ENCODE measurements around the gene NPPB.

Gene NPPB

GRCh38 chr1:11856698-11857097 is 2.0 kb downstream of the NPPB start:
- H3K4me3 Mint-ChIP-seq = no peak overlapping the region
- ATAC-seq (replicated peaks) = no peak
- no peak overlapping the region for H3K27ac Mint-ChIP-seq
- H3K36me3 Mint-ChIP-seq = peaks cover 0 to under 1% of the 10 kb centered on the region in 2 donors
- peaks cover 37 to 46% of the 10 kb centered on the region in 2 donors for H3K27me3 Mint-ChIP-seq
- no peaks in the 10 kb centered on the region for H3K9me3 Mint-ChIP-seq
- peaks cover 0 to 7% of the 10 kb centered on the region in 2 donors for H3K4me1 Mint-ChIP-seq
- no peak for DNase-seq

DNA sequence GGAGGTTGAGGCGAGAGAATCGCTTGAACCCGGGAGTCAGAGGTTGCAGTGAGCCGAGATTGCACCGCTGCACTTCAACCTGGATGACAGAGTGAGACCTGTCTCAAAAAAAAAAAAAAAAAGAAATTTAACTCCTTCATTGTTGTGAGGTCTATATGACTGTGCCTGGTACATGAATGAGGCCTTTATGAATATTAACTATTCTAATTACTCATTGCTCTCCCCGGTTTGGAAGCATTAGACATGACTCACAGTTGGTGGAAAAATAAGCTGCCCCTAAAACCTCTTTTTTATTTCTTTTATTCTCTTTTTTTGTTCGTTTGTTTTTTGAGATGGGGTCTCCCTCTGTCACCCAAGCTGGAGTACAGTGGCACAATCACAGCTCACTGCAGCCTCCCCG is 3.3 kb downstream of the NPPB start:
- Mint-ChIP-seq H3K27me3 (peaks cover 27 to 35% of the 10 kb centered on the region in 2 donors), H3K9me3 (no peaks in the 10 kb centered on the region), H3K4me3 (no peak overlapping the region), H3K27ac (no peak overlapping the region), H3K36me3 (peaks cover 2 to 7% of the 10 kb centered on the region in 2 donors), H3K4me1 (peaks cover 5 to 13% of the 10 kb centered on the region in 2 donors)
- DNase-seq = no peak
- ATAC-seq (replicated peaks) = peak in 1 of 2 donors; percentile 46

DNA sequence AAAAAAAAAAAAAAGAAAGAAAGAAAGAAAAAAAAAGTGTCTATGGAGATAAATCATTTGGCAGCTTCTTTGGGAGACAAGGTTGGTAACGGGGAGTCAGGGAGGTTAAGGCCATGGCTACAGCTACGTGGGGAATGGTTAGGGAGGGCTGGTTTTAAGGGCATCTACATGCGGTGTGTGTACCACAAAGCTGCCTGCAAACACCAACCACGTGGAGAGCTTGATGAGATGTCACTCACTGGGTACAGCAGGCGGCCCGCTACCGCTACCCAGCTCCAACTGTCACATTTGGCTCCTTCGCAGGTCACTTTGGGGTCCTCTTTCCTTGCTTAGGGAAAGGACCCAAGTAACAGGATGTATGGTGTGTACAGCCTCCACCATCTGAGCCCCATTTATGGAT is 4.2 kb downstream of the NPPB start:
- DNase-seq (no peak), ATAC-seq (replicated peaks) (no peak)
- Mint-ChIP-seq H3K4me3 (peak overlapping the region in 1 of 2 donors; percentile 47), H3K27ac (no peak overlapping the region), H3K36me3 (peaks cover 8 to 10% of the 10 kb centered on the region in 2 donors), H3K27me3 (peaks cover 18 to 26% of the 10 kb centered on the region in 2 donors), H3K4me1 (peaks cover 8 to 16% of the 10 kb centered on the region in 2 donors), H3K9me3 (no peaks in the 10 kb centered on the region)

- ATAC-seq (replicated peaks) (no peak), DNase-seq (no peak)
- H3K27me3 Mint-ChIP-seq = peaks cover 0 to 4% of the 10 kb centered on the region in 2 donors
- H3K9me3 Mint-ChIP-seq = no peaks in the 10 kb centered on the region
- peaks cover 10 to 13% of the 10 kb centered on the region in 2 donors for H3K4me1 Mint-ChIP-seq
- peak overlapping the region in 1 of 2 donors; percentile 21 for H3K4me3 Mint-ChIP-seq
- peak overlapping the region; percentile 70 for H3K27ac Mint-ChIP-seq
- peaks cover 24 to 30% of the 10 kb centered on the region in 2 donors for H3K36me3 Mint-ChIP-seq
Observed at GRCh38 chr1:11851180-11851579, 7.6 kb downstream of the NPPB start.

DNA sequence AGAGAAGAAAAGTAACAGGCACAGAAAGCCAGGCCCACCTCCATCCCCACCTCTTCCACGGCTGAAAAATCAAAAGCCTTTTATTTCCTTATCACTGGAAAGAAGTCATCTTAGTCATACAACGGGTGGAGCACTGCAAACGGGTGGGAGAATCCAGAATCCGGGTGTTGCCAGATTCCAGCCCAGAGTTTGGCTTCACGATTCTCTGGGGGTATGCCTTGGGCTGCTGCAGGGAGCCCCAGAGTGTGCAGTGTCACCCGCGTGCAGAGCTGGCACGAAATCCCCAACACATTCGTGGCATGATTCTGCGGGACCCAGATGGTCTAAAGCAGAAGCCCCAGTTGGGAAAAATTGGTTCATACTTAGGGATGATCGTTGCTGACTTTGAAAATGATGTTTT is 8.6 kb downstream of the NPPB start:
- Mint-ChIP-seq H3K27me3 (peaks cover 0 to 4% of the 10 kb centered on the region in 2 donors), H3K9me3 (no peaks in the 10 kb centered on the region), H3K36me3 (peaks cover 34 to 39% of the 10 kb centered on the region in 2 donors), H3K27ac (no peak overlapping the region), H3K4me1 (peaks cover 10 to 13% of the 10 kb centered on the region in 2 donors), H3K4me3 (no peak overlapping the region)
- ATAC-seq (replicated peaks) (no peak), DNase-seq (no peak)

GRCh38 chr1:11848373-11848700 is 10.4 kb downstream of the NPPB start:
- ATAC-seq (replicated peaks) = no peak
- Mint-ChIP-seq H3K27ac (peak overlapping the region; percentile 51), H3K9me3 (no peaks in the 10 kb centered on the region), H3K36me3 (peaks cover 45 to 56% of the 10 kb centered on the region in 2 donors), H3K27me3 (peaks cover 0 to under 1% of the 10 kb centered on the region in 2 donors), H3K4me1 (peaks cover 15 to 21% of the 10 kb centered on the region in 2 donors), H3K4me3 (no peak overlapping the region)
- DNase-seq = no peak

GRCh38 chr1:11847667-11848372 is 10.9 kb downstream of the NPPB start, which contains the start of gene NPPA:
Gene NPPA, minus strand, starts transcription at chr1:11847783. Its CDS starts 99 bp downstream, at chr1:11847684.
- no peaks in the 10 kb centered on the region for H3K27me3 Mint-ChIP-seq
- ATAC-seq (replicated peaks) (no peak), DNase-seq (no peak)
- H3K27ac Mint-ChIP-seq = peak within 1 kb of the TSS; percentile 51
- H3K36me3 Mint-ChIP-seq = peaks cover 48 to 60% of the 10 kb centered on the region in 2 donors
- peaks cover 18 to 26% of the 10 kb centered on the region in 2 donors for H3K4me1 Mint-ChIP-seq
- no peaks in the 10 kb centered on the region for H3K9me3 Mint-ChIP-seq
- peak within 1 kb of the TSS in 1 of 2 donors; percentile 2 for H3K4me3 Mint-ChIP-seq

- no peak overlapping the region for H3K27ac Mint-ChIP-seq
- no peak overlapping the region for H3K4me3 Mint-ChIP-seq
- no peaks in the 10 kb centered on the region for H3K27me3 Mint-ChIP-seq
- H3K9me3 Mint-ChIP-seq = no peaks in the 10 kb centered on the region
- peak in 1 of 2 donors; percentile 18 for ATAC-seq (replicated peaks)
- peaks cover 29 to 40% of the 10 kb centered on the region in 2 donors for H3K4me1 Mint-ChIP-seq
- DNase-seq = no peak
- H3K36me3 Mint-ChIP-seq = peaks cover 67 to 72% of the 10 kb centered on the region in 2 donors
Observed at GRCh38 chr1:11845641-11846335, 13.0 kb downstream of the NPPB start.

DNA sequence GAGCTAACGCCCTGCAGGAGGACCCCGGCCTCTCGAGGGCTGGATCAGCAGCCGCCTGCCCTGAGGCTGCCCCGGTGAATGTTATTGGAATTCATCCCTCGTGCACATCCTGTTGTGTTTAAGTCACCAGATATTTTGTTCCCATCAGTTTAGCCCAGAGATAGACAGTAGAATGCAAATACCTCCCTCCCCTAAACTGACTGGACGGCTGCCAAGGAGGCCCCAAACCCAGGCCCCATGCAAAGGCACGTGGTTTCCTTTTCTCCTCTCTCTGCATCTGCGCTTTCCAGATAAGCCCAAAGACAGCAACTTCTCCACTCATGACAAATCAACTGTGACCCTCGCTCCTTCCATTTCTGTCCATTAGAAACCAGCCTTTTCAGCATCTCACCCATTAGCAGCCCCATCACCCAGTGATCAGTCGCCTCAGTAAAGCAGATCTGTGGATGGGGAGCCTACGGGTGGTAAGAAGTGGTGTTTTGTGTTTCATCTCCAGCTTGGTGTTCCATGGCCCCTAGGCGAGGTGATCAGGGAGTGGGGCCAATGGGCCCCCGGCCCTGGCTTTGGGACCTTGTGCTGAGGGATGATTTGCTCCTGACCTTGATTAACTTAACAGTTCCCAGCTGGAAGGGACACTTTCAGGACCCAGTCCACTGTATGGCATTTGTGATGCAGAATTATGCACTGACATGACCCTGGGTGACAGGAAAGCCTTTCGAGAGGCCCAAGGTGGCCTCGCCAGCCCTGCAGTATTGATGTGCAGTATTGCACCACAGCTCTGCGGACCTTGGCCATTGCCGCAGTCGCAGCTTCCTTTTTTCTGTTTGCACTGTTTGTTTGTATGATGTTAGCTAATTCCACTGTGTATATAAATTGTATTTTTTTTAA is 16.3 kb downstream of the NPPB start:
- Mint-ChIP-seq H3K36me3 (peaks cover 69 to 80% of the 10 kb centered on the region in 2 donors), H3K9me3 (no peaks in the 10 kb centered on the region), H3K27ac (peak overlapping the region; percentile 91), H3K4me1 (peaks cover 30 to 51% of the 10 kb centered on the region in 2 donors), H3K4me3 (peak overlapping the region; percentile 53 to 59), H3K27me3 (no peaks in the 10 kb centered on the region)
- ATAC-seq (replicated peaks) (peak; percentile 71 to 79), DNase-seq (peak; percentile 24)

GRCh38 chr1:11841245-11842153 is 17.2 kb downstream of the NPPB start:
- DNase-seq = no peak
- Mint-ChIP-seq H3K9me3 (no peaks in the 10 kb centered on the region), H3K4me1 (peaks cover 30 to 51% of the 10 kb centered on the region in 2 donors), H3K36me3 (peaks cover 63 to 75% of the 10 kb centered on the region in 2 donors), H3K27me3 (no peaks in the 10 kb centered on the region), H3K27ac (peak overlapping the region; percentile 91), H3K4me3 (peak overlapping the region in 1 of 2 donors; percentile 59)
- ATAC-seq (replicated peaks) = peak in 1 of 2 donors; percentile 2

GRCh38 chr1:11839727-11840705 is 18.7 kb downstream of the NPPB start:
- DNase-seq (no peak), ATAC-seq (replicated peaks) (no peak)
- H3K27ac Mint-ChIP-seq = no peak overlapping the region
- H3K4me1 Mint-ChIP-seq = peaks cover 30 to 51% of the 10 kb centered on the region in 2 donors
- no peaks in the 10 kb centered on the region for H3K9me3 Mint-ChIP-seq
- peaks cover 60 to 73% of the 10 kb centered on the region in 2 donors for H3K36me3 Mint-ChIP-seq
- H3K4me3 Mint-ChIP-seq = no peak overlapping the region
- H3K27me3 Mint-ChIP-seq = no peaks in the 10 kb centered on the region

All from stimulated activated naive B cell treated with anti-CD40 and anti-IgM and Interleukin-4, amounts not matched to agents 10 μg/mL and 1 μg/mL and 100 μg/mL, for 72 hours (primary cell).